ENCODE measurements around the gene SMURF1. TPM values are rescaled to one million over a fixed set of nuclear protein-coding genes. Genes with fewer than 3 reads are reported as not detected.
A peak's percentile ranks its signal among the peaks of the same experiment; 100 is the strongest.
"Not testable (repeated sequence)": the region's sequence is repeated elsewhere in the genome, so short reads cannot be mapped to it uniquely, and the experiment has no call there.

Gene SMURF1
- total RNA-seq, 6 donors from 2014 or later, result 33.0 to 54.4 (median 45.9) TPM

DNA sequence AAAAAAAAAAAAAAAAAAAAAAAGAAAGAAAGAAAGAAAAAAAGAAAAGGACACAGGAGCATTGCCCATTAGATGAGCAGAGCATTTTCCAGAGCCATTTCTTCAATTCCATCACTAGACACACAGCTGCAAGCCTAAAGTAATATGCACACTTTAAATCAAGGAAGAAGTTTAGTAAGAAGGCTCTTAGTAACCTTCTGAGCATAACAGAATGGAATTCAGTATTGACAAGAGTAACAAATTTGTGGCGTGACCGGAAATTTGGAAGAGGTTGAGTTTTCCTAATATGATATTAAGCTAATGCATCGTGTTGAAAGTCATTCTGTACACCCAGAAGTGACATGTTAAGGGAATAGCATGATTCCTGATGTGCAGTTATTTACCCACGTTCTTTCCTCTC, 35.3 kb downstream of the SMURF1 start:
- Histone ChIP-seq H3K27ac (peak overlapping the region; percentile 9 to 66 (median 42)), H3K36me3 (no peaks in the 10 kb centered on the region), H3K9me3 (no peaks in the 10 kb centered on the region), H3K4me1 (peaks cover 50 to 75% (median 59%) of the 10 kb centered on the region in 4 donors), H3K4me3 (no peak overlapping the region), H3K27me3 (no peaks in the 10 kb centered on the region)
- ATAC-seq (ENCODE audit: low FRiP score in 2 of 2) (peak in 1 of 2 donors; percentile 43), DNase-seq (no peak)
- TF ChIP-seq, protein P1, sequence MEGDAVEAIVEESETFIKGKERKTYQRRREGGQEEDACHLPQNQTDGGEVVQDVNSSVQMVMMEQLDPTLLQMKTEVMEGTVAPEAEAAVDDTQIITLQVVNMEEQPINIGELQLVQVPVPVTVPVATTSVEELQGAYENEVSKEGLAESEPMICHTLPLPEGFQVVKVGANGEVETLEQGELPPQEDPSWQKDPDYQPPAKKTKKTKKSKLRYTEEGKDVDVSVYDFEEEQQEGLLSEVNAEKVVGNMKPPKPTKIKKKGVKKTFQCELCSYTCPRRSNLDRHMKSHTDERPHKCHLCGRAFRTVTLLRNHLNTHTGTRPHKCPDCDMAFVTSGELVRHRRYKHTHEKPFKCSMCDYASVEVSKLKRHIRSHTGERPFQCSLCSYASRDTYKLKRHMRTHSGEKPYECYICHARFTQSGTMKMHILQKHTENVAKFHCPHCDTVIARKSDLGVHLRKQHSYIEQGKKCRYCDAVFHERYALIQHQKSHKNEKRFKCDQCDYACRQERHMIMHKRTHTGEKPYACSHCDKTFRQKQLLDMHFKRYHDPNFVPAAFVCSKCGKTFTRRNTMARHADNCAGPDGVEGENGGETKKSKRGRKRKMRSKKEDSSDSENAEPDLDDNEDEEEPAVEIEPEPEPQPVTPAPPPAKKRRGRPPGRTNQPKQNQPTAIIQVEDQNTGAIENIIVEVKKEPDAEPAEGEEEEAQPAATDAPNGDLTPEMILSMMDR (IDR thresholded peaks at IDR 0.05), result no peak
- TF ChIP-seq EP300 (IDR thresholded peaks at IDR 0.05) (no peak), POLR2A (IDR thresholded peaks at IDR 0.05) (no peak), POLR2AphosphoS5 (IDR thresholded peaks at IDR 0.05) (no peak)
- WGBS, 2 donors, result 41 to 42% methylated on average over 4 of the region's 4 CpGs

DNA sequence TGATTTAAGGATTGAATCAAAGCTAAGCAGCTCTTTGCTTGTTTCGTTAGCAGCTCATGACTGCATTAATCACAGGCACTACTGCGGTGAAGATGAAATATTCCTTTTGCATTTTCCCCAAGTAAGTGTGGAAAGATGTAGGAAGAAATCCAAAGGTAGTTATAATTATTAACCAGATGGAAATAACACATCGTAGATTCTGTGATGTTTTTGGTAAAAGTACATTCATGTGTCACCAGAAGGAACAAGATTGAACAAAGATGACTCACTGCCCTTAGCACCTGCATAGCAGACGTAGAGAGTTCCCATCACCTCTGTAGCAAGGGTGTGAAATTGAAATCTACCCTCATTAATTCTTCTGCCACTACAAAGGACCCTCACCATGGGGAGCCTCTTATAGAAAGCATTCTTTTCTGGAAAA, 37.1 kb downstream of the SMURF1 start:
- peaks cover 43 to 68% (median 51%) of the 10 kb centered on the region in 4 donors for H3K4me1 ChIP-seq
- ATAC-seq (ENCODE audit: low FRiP score in 2 of 2), result no peak
- no peak for TF ChIP-seq POLR2AphosphoS5 (IDR thresholded peaks at IDR 0.05)
- no peak for TF ChIP-seq POLR2A (IDR thresholded peaks at IDR 0.05)
- TF ChIP-seq, protein P1 (IDR thresholded peaks at IDR 0.05), result no peak
- no peak for TF ChIP-seq EP300 (IDR thresholded peaks at IDR 0.05)
- H3K36me3 ChIP-seq, result no peaks in the 10 kb centered on the region
- DNase-seq, result no peak
- H3K9me3 ChIP-seq, result no peaks in the 10 kb centered on the region
- 61 to 68% methylated on average over 4 of the region's 4 CpGs for WGBS, 2 donors
- no peaks in the 10 kb centered on the region for H3K27me3 ChIP-seq
- peak overlapping the region in 3 of 4 donors; percentile 26 to 57 (median 38) for H3K27ac ChIP-seq
- no peak overlapping the region for H3K4me3 ChIP-seq

DNA sequence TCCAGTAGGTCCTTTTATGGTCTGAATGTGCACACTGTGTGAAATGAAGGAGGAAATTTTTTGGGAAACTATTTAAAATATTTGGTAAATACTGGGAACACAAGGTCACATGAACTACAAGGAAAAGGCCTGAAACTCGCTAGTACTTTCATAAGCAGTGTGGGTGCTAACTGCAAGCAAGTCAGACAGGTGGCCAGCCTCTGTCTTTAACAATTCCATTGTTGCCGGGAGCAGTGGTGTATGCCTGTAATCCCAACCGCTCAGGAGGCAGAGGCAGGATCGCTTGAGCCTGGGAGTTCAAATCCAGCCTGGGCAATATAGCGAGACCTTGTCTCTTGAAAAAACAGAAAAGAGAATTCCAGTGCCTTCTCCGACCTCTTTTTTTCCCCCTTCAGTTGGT, 37.5 kb downstream of the SMURF1 start:
- H3K4me3 ChIP-seq, result no peak overlapping the region
- ATAC-seq (ENCODE audit: low FRiP score in 2 of 2) (peak in 1 of 2 donors; percentile 54), DNase-seq (no peak)
- WGBS, 2 donors, result 74 to 76% methylated on average over 6 of the region's 6 CpGs
- H3K9me3 ChIP-seq, result no peaks in the 10 kb centered on the region
- no peaks in the 10 kb centered on the region for H3K36me3 ChIP-seq
- H3K4me1 ChIP-seq, result peaks cover 39 to 64% (median 47%) of the 10 kb centered on the region in 4 donors
- peak overlapping the region in 3 of 4 donors; percentile 26 to 57 (median 38) for H3K27ac ChIP-seq
- H3K27me3 ChIP-seq, result no peaks in the 10 kb centered on the region
- TF ChIP-seq, protein P1 (IDR thresholded peaks at IDR 0.05), result no peak
- no peak for TF ChIP-seq POLR2AphosphoS5 (IDR thresholded peaks at IDR 0.05)
- TF ChIP-seq POLR2A (IDR thresholded peaks at IDR 0.05), result no peak
- TF ChIP-seq EP300 (IDR thresholded peaks at IDR 0.05), result no peak

DNA sequence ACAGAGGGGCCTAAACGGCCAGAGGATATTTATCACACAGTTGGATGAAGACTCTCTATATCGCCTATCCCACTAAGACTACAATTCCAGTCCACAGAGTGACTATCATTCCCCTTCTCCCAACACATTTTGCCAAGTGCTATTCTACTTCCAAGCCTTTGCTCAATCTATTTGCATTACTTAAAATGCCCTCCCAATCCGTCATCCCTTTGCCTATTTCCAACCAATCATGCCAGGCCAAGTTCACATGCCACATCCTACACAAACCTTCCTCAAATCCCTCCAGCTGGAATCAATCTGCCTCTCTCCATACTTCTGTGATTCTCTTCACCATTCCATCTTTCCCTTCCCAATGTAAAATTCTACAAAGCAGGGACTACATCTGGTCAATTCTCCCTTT, 38.2 kb downstream of the SMURF1 start:
- no peak for ATAC-seq (ENCODE audit: low FRiP score in 2 of 2)
- Histone ChIP-seq H3K36me3 (no peaks in the 10 kb centered on the region), H3K4me3 (no peak overlapping the region), H3K9me3 (no peaks in the 10 kb centered on the region), H3K4me1 (peaks cover 38 to 61% (median 44%) of the 10 kb centered on the region in 4 donors), H3K27me3 (no peaks in the 10 kb centered on the region), H3K27ac (peak overlapping the region in 1 of 4 donors; percentile 26)
- TF ChIP-seq EP300 (IDR thresholded peaks at IDR 0.05) (no peak), POLR2AphosphoS5 (IDR thresholded peaks at IDR 0.05) (no peak), POLR2A (IDR thresholded peaks at IDR 0.05) (no peak)
- TF ChIP-seq, protein P1 (IDR thresholded peaks at IDR 0.05), result no peak
- WGBS, 2 donors, result 72 to 76% methylated on average over 3 of the region's 3 CpGs
- DNase-seq, result no peak

DNA sequence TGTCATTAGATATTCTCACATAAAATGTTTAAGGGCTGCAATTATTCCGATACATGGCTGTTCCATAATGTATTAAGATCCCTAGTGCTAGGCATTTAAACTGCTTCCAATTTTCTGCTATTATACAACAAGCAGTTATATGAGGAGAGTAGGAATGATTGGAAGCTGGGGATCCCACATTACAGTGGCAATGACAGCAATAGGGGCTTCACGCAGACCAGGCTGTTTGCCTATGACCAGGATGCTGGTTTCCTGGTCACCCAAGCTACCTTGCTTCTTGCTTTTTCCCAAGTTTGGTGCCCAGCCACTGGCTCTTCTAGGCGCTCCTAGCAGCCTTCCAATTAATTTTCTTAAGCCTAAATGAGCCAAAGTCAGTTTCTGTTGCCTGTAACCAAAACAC, 39.3 kb downstream of the SMURF1 start:
- no peaks in the 10 kb centered on the region for H3K27me3 ChIP-seq
- ATAC-seq (ENCODE audit: low FRiP score in 2 of 2) (no peak), DNase-seq (no peak)
- H3K9me3 ChIP-seq, result no peaks in the 10 kb centered on the region
- TF ChIP-seq, protein P1 (IDR thresholded peaks at IDR 0.05), result no peak
- TF ChIP-seq POLR2A (IDR thresholded peaks at IDR 0.05), result no peak
- no peak for TF ChIP-seq EP300 (IDR thresholded peaks at IDR 0.05)
- TF ChIP-seq POLR2AphosphoS5 (IDR thresholded peaks at IDR 0.05), result no peak
- no peak overlapping the region for H3K27ac ChIP-seq
- no peak overlapping the region for H3K4me3 ChIP-seq
- no peaks in the 10 kb centered on the region for H3K36me3 ChIP-seq
- 97 to 100% methylated on average over 3 of the region's 3 CpGs for WGBS, 2 donors
- H3K4me1 ChIP-seq, result peaks cover 28 to 50% (median 37%) of the 10 kb centered on the region in 4 donors

DNA sequence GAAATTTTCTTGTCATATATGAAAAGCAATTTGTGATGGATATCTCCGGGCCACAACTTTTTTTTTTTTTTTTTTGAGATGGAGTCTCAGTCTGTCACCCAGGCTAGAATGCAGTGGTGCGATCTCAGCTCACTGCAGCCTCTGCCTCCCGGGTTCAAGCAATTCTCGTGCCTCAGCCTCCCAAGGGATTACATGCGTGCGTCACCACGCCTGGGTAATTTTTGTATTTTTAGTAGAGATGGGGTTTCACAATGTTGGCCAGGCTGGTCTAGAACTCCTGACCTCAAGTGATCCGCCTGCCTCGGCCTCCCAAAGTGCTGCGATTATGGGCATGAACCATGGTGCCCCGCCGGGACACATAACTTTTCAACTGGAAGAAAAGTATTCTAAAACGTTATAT, 40.1 kb downstream of the SMURF1 start:
- H3K27me3 ChIP-seq; H3K4me3 ChIP-seq; H3K27ac ChIP-seq; DNase-seq; ATAC-seq (ENCODE audit: low FRiP score in 2 of 2); H3K9me3 ChIP-seq; H3K36me3 ChIP-seq: not testable (repeated sequence)
- 95 to 98% methylated on average over 13 of the region's 13 CpGs for WGBS, 2 donors
- peaks cover 23 to 42% (median 31%) of the 10 kb centered on the region in 4 donors for H3K4me1 ChIP-seq
